HG03135 (cell line): Measurements from ENCODE around the gene IL17REL.
A peak's percentile ranks its signal among the peaks of the same experiment; 100 is the strongest.

ENCODE experiments used
- ATAC-seq: cut with Tn5 transposase; IDR thresholded peaks from one replicate; pipeline ENCODE4 v1.9.1; 2021; ENCODE audit warnings: mild to moderate bottlenecking, moderate library complexity; ENCODE audit not compliant: unreplicated experiment

Gene IL17REL

GRCh38 chr22:49960159-49961004, 52.2 kb downstream of the IL17REL start, which contains the start of gene PIM3:
TSS of gene PIM3 (plus strand) at chr22:49960772. CDS start at chr22:49960948, 176 bp downstream.
- ATAC-seq, result peak; percentile 55

- ATAC-seq, result peak; percentile 14
Observed at GRCh38 chr22:49959782-49960158, 52.8 kb downstream of the IL17REL start.

DNA sequence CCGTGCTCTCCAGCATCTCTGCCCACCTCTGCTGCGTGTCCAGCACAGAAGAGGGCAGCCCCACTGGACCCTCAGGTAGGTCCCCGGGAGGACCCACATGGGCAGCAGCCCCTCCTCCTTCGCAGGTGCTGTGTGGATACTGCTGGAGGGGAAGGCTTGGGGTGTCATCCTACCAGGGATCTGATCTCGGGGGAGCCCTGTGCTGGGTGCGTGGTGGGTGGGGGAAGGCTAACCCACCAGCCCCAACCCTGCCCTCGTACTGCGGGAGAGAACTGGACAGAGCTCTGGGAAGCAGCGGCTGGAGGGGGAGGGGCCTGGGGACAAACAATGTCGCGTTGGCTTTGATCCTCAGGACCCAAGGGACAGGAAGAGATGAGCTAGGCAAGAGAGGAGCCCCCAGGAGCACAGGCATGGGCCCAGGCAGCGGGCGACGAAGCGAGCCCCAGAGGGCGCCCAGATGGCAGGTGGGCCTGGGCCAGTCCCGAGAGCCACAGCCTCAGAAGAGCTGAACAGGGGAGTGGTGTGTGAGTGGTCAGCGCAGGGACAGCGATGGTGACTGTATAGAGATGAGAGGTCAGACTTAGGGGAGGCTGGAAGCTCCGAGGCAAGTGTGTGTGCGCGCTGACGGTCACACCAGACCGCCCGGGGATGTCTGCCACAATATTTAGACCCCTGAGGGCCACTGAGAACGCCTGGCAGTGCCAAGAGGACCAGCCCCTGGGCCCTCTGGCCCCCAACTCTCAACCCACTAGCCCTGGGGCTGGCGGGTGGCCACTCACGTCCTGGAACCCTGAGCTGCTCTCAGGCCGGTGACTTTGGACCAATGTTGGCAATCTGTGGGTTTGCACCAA, 53.4 kb downstream of the IL17REL start:
- ATAC-seq, result no peak

DNA sequence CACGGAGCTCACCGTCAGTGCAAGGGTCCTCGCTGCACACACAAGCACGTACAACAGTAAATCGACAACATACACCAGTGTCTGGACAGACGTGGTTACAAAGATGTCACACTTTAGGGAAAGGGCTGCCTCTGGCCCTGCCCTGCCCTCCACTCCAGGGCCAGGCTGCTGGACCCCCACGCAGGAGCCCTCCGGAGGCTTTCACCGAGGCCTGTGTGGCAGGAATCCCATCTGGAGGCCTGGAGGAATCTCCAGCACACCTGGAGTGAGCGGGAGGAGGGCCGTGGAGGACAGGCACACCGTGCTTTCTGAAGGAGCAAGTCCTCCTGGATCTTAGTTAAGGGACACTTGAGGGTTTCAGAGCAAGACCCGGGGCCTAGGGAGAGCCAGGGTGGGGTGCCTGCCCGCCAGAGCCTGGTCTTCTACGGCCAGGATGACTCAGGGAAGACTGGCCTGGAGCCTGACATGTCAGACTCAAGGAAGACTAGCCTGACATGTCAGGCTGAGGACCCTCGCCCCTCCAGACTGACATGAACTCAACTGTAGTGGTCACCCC, 54.1 kb downstream of the IL17REL start:
- no peak for ATAC-seq

- ATAC-seq, result no peak
Observed at GRCh38 chr22:49957826-49958365, 54.7 kb downstream of the IL17REL start.

DNA sequence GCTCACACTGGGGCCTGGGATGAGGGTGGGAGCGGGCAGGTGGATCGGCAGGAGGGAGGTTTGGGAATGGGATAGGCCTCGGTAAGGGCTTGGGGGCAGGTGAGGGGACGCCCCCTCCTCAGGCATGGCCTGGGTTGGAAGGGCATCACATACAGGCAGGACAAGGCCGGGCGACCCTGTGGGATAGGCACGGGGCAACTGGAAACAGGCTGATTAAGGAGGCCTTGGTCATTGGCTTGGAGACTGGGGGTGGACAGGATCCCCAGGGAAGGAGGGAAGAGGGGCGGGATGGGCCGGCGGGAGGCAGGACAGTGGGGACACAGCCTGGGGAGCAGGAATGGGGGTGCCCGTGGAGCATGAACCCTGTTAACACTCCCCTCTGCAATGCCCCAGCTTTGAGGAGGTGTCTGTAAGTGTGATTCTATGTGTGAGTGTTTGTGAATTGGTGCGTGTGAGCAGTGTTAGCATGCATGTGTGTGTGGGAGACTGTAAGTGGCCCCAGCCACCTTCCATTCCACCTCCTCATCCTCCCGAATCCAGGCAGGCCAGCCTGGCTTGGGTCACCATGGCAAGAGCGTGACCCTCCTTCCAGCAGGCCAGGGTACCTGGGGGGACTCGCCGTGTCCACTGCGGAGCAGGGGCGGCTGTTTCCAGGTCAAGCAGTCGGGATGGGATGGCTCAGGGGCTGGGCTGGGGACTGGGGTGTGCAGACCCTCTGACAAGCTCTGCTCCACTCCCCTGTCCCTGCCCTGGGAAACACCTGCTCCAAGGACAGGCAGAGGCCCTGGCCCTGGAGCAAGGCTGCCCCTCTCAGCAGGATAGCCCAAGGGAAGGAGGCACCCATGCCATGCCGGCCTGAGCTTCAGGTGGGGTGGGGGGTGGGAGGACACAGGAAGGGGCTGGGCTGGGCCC, 55.4 kb downstream of the IL17REL start:
- ATAC-seq, result no peak

DNA sequence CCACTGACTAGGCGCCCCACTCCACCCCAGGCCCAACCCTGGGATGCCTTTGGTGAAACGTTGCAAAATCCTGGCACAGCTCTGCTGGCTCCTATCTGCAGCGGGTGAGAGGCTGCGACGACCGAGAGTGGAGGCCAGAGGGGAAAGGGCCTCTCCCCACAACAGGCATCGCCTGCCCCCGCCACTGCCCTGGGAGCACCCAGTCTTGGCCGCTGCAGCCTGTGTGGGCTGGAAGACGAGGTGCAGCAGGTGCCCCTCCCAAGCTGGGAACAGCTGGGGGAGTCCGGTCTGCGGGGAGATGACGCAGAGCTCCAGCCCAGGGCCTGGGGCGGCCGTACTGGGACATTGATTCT, 56.2 kb downstream of the IL17REL start:
- no peak for ATAC-seq

DNA sequence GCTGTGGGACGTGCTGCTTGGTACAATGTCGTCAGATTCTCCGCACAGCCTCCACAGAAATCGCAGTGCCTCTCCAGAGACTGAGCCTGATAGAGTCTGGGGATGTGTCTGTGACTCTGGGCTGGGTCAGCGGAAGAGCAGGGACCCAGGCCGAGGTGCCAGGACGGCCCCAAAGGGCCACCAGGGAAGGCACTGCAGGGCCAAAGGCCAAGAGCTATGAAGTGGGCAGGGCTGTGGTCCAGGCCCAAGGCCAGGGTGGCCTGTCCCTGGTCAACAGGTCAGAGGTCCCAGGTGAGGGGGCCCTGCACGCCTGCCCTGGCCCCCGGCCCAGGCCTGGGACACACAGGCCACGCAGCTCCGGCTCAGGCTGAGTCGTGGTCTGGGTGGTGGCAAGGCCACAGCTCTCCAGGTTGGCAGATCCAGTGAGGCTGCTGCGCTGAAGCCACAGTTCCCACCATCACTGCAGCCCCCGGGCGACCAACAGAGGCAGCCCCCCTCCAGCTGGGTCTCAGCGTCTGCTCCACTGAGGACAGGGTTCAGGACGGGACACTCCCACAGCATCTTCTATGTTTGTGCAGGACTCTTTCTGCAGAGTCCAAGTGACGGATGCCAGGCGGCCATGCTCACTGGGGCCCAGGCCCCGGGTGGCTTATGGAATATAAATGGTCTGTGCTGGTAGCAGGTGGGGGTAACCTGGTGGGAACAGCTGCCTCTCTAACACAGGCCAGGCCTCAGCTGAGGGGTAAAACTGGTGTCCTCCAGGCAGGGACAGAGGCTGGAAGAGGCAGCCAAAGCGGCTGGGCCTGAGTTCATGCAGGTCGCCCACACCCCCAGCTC, 56.8 kb downstream of the IL17REL start:
- ATAC-seq, result no peak

- ATAC-seq, result no peak
Observed at GRCh38 chr22:49954991-49955580, 57.5 kb downstream of the IL17REL start.

DNA sequence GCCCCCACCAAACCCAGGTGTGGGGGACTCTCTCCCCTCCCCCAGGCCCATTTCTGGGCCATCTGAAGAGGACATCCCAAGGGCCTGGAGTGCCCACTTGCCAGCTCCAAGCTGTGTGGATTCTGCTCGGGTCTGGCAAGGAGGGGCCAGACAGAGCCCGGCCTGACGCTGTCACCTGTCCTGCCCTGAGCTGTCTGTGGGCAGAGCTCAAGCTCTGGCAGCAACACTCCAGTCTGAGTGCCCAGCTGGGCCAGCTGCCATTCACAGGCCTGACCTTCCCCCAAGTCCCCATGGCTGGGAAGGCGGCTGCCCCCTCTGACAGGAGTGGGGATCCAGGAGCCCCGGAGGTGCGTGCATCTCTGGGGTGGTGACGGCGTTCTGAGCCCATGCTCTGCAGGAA, 58.2 kb downstream of the IL17REL start:
- ATAC-seq, result no peak

DNA sequence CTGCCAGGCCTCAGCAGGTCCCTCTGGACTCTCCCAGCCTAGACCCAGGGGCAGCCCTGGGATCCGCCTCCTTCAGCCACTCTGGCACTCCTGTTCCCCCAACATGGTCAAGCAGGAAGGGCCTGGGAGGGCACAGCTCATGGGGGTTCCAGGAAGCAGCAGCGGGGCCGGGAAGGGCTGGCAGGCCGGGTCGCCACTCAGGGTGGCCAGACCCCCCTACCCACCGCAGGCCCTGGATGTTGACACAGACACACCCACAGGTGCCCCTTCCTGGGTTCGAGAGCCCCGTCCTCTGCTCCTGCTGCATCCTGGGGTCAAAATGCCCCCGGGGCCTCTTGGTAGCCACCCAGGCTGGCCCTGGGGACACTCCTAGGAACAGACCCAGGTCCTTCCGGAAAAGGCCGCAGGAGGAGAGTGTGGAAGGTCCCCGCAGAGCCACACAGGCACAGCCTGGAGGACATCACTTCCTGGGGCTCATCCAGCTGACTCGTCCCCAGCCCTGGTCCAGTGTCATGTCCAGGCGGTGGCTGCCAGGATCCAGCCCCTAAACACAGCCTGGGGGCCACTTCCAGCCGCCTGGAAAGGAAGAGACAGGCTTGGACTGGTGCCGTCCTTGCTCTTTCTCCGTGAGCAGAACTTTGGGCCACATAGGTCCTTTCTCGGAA, 58.8 kb downstream of the IL17REL start:
- no peak for ATAC-seq

- no peak for ATAC-seq
Observed at GRCh38 chr22:49953027-49953679, 59.4 kb downstream of the IL17REL start.

- no peak for ATAC-seq
Observed at GRCh38 chr22:49951986-49952896, 60.3 kb downstream of the IL17REL start.

DNA sequence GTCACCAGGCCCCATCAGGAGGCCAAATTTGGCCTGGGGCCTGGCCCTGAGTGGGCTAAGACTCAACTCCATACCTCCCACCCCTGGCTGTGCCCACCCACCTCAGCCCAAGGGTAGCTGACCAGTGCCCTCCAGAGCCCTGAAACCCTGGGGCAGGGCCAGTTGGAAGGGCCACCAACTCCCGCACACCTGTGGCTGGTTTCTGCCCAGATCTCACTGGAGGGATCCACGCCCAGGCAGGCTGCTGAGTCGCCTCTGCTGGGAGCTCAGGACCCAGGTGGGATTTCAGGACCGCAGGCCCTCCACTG, 60.9 kb downstream of the IL17REL start:
- no peak for ATAC-seq

GRCh38 chr22:49951000-49951677, 61.4 kb downstream of the IL17REL start:
- ATAC-seq, result no peak

DNA sequence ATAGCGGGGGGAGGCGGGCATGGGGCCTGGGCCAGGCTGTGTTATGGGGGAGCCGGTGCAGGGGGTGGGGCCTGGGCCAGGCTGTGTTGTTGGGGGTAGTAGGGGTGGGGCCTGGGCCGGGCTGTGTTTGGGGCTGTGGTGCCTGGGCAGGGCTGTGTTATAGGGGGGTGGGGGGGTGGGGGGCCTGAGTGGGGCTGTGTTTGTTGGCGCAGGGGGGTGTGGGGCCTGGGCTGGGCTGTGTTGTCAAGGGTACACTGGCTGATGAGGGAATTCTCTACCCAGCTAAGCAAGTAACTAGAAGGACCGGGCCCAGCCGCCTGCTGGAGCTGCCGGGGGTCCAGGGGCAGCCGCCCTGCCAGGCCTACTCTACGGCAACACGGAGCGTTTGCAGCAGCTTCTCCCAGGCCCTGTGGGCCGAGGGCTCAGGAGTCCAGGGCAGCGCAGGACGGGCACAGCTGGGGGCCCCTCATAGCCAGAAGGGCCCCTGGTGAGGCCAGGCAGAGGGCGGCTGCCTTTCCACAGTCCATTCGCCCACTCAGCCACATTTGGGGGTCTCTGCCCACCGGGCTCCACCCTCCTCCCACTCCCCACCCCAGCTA, 62.1 kb downstream of the IL17REL start:
- ATAC-seq, result no peak
